Stimulated activated naive CD4-positive, alpha-beta T cell (primary cell): ENCODE results near the gene MRPS18C.

Experiments used
- DNase-seq, 6 experiments: peaks; one replicate each; lab custom pipeline; 2025; lab: John Stamatoyannopoulos, UW

Gene MRPS18C

DNA sequence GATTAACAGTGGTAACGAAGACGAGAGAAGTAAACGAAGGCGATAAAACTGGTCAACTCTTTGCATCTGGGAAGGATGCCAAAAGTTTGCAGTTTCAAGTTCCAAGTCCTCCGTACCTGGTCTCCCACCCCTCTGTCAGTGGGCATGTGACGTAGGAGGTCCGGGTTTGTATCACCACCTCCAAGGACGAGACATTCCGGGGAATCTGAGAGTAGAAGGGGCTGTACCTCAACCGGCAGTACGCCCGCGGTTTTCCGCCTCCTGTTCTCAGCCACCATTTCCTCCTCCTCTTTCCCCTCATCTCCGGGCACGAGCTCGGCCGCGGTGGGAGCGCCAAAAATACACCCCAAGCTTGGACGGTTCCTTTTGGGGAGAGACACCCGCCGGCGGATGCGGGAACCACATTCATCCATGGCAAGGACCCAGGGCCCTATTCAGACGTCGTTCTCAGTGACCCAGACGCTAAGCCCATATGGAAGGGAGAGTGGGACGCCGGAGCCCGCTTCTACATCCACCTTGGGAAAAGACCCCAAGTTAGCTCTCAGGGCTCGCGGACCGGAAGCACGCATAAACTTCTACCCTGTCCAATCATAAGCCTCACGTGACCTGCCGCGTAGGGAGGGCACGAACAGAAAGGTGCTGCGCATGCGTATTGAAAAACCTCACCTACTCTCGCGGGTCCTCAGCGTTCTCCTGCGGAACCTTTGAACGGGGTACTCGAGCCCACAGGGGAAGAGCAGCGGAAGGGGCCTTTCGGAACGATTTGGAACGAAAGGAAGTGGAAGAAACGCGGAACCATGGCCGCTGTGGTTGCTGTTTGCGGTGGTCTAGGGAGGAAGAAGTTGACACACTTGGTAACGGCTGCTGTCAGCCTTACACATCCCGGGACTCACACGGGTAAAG, at the start of gene MRPS18C, which contains the start of gene HELQ:
Gene MRPS18C, plus strand, starts transcription at position 778 of the 903 bp plus-strand sequence. Its CDS starts 20 bp downstream, at position 798.
Gene HELQ, minus strand, starts transcription at position 543 of the 903 bp plus-strand sequence. Its CDS starts 130 bp downstream, at position 413.
- peak; percentile 84 to 96 (median 96) for DNase-seq

DNA sequence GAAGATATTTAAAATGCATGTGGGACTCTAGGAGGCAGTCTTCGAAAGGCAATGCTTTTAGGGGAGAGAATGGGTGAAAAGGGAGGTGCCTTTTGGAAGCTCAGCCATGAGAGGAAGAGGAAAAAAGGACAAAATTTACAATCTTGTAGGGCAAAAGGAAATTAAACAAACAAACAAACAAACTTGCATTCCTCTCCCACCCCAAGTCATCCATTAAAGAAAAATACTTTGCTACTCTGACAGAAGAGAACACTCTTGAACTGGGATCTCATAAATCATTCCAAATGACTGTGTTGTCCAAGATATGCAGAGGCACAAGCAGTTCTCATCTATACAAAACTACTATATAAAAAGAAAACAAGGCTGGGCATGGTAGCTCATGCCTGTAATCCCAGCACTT, 47.0 kb upstream of the MRPS18C start:
- DNase-seq = no peak

- DNase-seq = no peak
These were observed 42.2 kb upstream of the MRPS18C start for GRCh38 chr4:83413676-83414075.

GRCh38 chr4:83417566-83417965, 38.3 kb upstream of the MRPS18C start:
- DNase-seq = no peak

DNA sequence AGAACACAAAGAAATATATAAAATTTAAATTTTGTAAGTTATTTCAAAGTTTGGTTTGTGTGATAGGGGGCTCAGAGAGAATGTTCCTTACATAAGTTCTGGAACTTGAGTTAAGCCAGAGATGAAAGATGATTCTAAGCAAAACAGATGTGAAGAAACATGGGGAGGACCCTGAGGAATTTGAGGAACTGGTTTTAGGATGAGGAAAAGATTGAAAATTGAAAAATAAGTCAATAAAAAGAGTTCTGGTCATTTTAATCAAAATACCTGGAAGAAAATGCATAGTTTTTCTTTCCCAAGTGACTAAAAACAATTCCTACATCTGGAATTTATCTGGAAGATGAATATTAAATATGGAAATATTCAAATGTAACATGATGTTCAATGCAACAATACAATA, 37.6 kb upstream of the MRPS18C start:
- DNase-seq = no peak

- DNase-seq = no peak
These were observed 24.7 kb upstream of the MRPS18C start for GRCh38 chr4:83431200-83431599.

DNA sequence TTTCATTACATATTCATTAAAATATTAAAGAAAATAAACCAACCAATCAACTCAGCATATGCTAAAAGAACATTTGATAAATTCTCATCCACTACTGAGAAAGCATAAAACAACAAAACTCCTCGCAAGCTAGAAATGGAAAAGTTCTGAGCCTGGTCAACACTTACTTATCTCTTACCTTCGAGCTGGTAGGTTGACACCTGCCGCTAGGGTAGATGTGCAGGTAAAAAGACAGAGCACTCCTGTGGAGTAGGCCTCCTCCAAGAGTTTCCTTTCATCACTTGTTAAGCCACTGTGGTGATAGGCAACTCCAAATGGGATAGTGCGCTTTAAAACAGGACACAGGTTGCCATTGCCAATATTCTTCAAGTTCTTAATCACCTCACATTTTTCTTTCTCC, 19.2 kb upstream of the MRPS18C start:
- DNase-seq = no peak

GRCh38 chr4:83438719-83439118, 17.1 kb upstream of the MRPS18C start:
- no peak for DNase-seq

DNA sequence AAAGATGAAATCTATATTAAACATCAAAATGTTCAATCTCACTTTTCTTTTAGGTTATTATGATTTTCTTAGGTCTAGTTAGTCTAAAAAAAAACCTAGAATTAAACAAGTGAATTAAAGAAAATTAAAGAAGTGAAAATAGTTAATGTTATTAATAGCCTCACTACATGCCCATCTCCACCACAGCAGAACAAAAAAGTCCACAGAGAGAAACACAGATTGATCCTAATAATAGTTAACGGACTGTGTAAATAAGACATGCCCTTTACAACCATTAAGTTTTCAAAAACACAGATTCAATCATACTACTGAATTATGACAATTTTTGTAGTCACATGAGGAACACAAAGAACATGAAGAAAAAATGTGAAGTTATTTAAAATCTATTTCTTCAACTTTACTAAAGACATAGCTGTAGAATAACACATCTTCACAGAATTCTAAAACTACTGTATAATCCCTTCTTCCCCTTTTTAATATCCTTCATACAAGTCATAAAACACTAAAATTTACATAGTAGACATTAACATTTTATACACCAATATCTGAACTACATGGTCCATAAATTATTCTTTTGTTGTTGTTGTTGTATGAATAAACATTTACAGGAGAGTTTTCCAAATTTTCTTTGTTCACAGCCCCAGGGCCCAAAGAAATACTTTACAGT, 15.6 kb upstream of the MRPS18C start:
- no peak for DNase-seq

- no peak for DNase-seq
These were observed 15.0 kb upstream of the MRPS18C start for GRCh38 chr4:83440899-83441298.

DNA sequence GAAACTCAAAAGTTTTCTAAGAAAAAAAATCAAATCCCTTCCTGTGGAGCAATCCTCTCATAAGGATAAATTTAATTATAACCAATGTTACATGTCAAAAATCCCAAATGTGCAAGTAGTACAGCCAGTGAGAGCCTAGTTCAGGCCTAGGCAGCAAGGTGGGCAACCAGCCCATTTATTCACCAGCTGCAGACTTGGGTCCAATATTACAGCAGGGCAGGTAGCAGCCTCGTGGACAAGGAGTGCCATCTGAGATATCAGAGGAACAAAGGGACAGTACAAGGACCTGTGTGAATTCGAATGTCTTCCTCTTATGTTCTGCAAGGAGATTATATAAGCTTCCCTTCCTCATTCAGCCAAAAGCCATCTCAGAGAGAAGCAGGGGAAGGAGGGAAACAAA, 6.8 kb upstream of the MRPS18C start:
- no peak for DNase-seq

- peak in 3 of 6 experiments; percentile 2 to 45 (median 22) for DNase-seq
These were observed 1.2 kb upstream of the MRPS18C start for GRCh38 chr4:83454686-83455085.

DNA sequence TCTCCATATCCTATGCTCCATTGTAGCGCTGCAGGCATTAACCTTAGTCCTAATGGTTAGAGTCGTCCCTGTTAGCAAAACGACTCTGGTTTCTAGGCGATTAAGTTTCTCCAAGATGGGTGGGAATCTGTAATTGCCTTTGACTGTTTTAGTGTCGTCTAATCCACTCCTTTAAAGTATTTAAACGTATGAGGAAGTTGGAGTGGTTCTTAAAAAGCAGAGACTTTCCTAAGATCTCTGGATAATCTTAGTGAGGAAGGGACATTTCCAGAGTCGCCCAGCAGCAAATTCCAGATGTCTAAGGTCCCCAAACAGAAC, 285 bp downstream of the MRPS18C start:
- DNase-seq = no peak

DNA sequence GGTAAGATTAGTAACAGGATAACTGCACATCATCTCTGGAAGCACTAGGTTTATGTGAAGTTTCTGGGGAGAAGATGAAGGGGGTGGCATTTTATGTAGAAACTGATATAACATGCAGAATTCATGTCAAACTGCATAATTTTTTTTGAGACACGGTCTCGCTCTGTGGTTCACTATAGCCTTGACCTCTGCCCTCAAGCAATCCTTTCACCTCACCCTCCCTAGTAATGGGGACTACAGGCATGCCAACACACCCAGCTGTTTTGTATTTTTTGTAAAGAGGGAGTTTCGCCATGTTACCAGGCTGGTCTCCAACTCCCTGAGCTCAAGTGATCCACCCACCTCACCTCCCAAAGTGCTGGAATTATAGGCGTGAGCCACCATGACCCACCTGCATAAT, 17.6 kb downstream of the MRPS18C start:
- no peak for DNase-seq

- DNase-seq = no peak
These were observed 18.1 kb downstream of the MRPS18C start for GRCh38 chr4:83473966-83474365.

- peak; percentile 90 to 96 (median 94) for DNase-seq
These were observed 28.9 kb downstream of the MRPS18C start, which contains the start of gene ABRAXAS1 for GRCh38 chr4:83484500-83485461. TSS of gene ABRAXAS1 (minus strand) at chr4:83485100. CDS start at chr4:83485072, 28 bp downstream.

GRCh38 chr4:83486457-83487129, 30.7 kb downstream of the MRPS18C start:
- DNase-seq = no peak

GRCh38 chr4:83489711-83490326, 34.0 kb downstream of the MRPS18C start:
- DNase-seq = no peak

GRCh38 chr4:83490876-83491450, 35.1 kb downstream of the MRPS18C start:
- DNase-seq = peak in 3 of 6 experiments; percentile 4 to 36 (median 27)
